Lower leg skin (tissue), 4 donors: ENCODE data around the gene RNF186. TPM values are rescaled to one million over a fixed set of nuclear protein-coding genes. Genes with fewer than 3 reads are reported as not detected.
A peak's percentile ranks its signal among the peaks of the same experiment; 100 is the strongest.
"Not testable (repeated sequence)": the region's sequence is repeated elsewhere in the genome, so short reads cannot be mapped to it uniquely, and the experiment has no call there.

Source experiments
- DNase-seq, 2 donors: peaks; one replicate each; pipeline ENCODE4 v3.0.0-alpha.2; 2019; ENCODE audit warnings: low spot score in 2 of 2
- H3K4me3 ChIP-seq: fragments of 200-600 bp; sonication (generic); 2 replicates; pipeline ENCODE4 v1.5.1; 2017; ENCODE audit warnings: mild to moderate bottlenecking, low read depth; ENCODE audit not compliant: poor library complexity, severe bottlenecking
- POLR2A ChIP-seq, 2 donors: fragments of 450-650 bp; IDR thresholded peaks; one replicate each; pipeline ENCODE4 v1.6.1; 2016 to 2017; ENCODE audit warnings: antibody characterized with exemption in 2 of 2, mild to moderate bottlenecking in 1 of 2, moderate library complexity in 1 of 2
- WGBS, 2 donors: methylation state at CpG; one replicate each; pipeline ENCODE4 v1.1.5; 2018; 5-methylcytosine and 5-hydroxymethylcytosine counted together
- intact Hi-C: fragments of 100-400 bp; cut with DNase I; formaldehyde crosslinking; loops from one replicate; pipeline ENCODE4 v1.15.0; 2023; ENCODE audit warnings: low total_unique reads
- total RNA-seq, 4 donors: library from RNA; depleted of rRNA; stranded (reverse); fragments of >200 nt; gene quantifications; one replicate each; pipeline ENCODE4 v1.1.0, GENCODE V29; 2016
- TF ChIP-seq, protein P1 (sequence below), 3 donors: fragments of 450-650 bp; IDR thresholded peaks; one replicate each; pipeline ENCODE4 v1.5.1; 2016; ENCODE audit warnings: antibody characterized with exemption in 3 of 3, mild to moderate bottlenecking in 3 of 3, moderate library complexity in 2 of 3

RNF186 gene
- total RNA-seq, 4 donors from 2014 or later, result 0.19 TPM; not detected in 3

DNA sequence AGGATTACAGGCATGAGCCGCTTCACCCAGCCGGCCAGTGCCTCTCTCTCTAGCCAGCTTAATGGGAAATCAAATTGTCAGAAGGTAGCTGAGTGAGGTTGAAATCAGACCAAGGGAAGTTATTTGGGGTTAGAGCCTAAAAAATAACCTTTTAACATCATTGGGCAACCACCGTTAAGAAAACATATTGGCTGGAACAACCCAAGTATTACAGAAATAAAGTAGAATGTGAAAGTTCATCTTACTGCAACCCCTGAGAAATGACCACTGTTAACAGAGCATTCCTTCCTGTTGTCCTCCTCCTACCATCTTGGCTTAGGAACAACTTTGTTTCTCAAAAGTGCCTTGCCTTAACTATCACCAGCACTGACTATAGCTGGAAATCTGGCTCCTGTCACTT, 3.2 kb upstream of the RNF186 start:
- H3K4me3 ChIP-seq, result no peak overlapping the region
- no peak for DNase-seq
- intact Hi-C loops, result no loop called here
- whole genome bisulfite sequencing, 2 donors, result 91 to 93% methylated on average over 3 of the region's 3 CpGs
- TF ChIP-seq, protein P1, sequence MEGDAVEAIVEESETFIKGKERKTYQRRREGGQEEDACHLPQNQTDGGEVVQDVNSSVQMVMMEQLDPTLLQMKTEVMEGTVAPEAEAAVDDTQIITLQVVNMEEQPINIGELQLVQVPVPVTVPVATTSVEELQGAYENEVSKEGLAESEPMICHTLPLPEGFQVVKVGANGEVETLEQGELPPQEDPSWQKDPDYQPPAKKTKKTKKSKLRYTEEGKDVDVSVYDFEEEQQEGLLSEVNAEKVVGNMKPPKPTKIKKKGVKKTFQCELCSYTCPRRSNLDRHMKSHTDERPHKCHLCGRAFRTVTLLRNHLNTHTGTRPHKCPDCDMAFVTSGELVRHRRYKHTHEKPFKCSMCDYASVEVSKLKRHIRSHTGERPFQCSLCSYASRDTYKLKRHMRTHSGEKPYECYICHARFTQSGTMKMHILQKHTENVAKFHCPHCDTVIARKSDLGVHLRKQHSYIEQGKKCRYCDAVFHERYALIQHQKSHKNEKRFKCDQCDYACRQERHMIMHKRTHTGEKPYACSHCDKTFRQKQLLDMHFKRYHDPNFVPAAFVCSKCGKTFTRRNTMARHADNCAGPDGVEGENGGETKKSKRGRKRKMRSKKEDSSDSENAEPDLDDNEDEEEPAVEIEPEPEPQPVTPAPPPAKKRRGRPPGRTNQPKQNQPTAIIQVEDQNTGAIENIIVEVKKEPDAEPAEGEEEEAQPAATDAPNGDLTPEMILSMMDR (IDR thresholded peaks at IDR 0.05), result no peak
- no peak for TF ChIP-seq POLR2A (IDR thresholded peaks at IDR 0.05)

DNA sequence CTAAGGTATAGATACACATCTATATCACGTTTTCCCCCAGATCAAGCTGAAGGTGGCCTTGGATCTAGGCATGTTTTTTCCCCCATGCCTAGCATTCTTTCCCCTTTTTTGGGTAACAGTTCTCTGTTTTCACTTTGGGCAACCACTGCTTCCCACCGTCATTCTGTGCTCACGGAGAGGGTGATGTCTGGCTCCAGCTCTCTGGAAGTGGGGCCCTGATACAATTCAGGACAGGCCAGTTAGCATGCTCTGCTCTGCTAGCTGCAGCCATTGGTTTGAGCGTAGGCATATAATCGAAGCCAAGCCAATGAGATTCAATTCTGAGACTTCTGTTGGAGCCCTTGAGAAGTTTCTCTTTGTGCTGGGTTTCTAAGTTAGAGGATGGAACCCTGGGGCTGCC, 2.1 kb upstream of the RNF186 start:
- WGBS, 2 donors, result 77 to 79% methylated on average over 5 of the region's 5 CpGs
- TF ChIP-seq, protein P1 (IDR thresholded peaks at IDR 0.05), result no peak
- TF ChIP-seq POLR2A (IDR thresholded peaks at IDR 0.05), result no peak
- intact Hi-C loops, result no loop called here
- no peak overlapping the region for H3K4me3 ChIP-seq
- DNase-seq, result peak in 1 of 2 donors; percentile 54

DNA sequence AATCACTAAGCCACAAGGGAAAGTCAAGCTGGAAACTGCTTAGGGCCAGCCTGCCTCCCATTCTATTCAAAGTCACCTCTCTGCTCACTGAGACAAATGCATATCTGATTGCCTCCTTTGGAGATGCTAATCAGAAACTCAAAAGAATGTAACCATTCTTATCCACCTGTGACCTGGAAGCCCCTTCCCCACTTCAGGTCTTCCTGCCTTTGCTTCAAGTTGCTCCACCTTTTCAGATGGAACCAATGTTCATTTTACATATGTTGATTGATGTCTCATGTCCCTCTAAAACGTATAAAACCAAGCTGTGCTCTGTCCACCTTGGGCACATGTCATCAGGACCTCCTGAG, 1.6 kb upstream of the RNF186 start:
- DNase-seq, intact Hi-C loops: not testable (repeated sequence)
- WGBS, 2 donors, result 55 to 65% methylated on average over 1 of the region's 1 CpG

DNA sequence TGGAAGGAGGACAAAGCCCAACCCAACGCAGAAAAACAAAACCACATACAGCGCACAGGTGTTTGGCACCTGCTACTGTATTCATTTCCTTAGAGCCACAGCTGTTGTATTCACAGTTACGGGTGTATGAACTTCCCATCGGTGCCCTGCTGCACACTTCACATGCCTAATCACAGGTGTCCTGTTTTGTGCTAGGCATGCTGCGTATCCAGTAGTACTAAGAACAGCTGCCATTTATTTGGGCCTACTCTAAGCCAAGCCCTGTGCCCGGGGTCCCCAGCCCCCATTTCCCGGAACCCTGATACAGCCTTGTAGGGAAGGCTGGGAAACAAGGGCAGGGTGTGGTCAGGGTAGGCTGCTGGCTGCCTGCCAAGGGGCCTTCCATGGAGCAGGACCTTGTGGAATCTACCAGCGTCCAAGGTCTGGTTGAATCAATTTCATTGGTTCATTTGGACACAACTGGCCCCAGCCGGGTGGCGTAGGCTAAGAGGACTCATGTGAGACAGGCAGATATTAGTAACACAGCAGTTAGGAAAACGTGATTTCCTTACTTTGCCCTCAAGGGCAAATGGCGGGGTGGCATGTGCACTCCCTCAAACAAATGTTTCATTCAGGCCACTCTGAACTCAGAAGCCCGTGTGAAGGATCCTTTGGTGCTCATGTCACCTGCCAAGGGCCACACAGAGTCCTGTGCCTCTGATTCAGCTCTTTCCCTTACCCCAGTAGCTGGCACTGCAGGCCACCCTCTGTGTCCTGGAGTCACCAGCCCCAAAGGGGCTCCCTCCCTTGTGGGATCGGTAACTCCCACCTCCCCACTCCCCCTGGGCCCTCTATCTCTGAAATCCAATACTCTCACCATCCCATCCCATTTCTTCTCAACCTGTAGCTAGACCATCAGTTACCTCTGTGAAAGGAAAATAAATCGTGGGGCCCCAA, 986 bp upstream of the RNF186 start:
- TF ChIP-seq, protein P1 (IDR thresholded peaks at IDR 0.05), result no peak
- TF ChIP-seq POLR2A (IDR thresholded peaks at IDR 0.05), result no peak
- 65 to 66% methylated on average over 15 of the region's 15 CpGs for WGBS, 2 donors
- peak in 1 of 2 donors; percentile 83 for DNase-seq

More for the DNA sequence above, 1.6 kb upstream of the RNF186 start:
- H3K4me3 ChIP-seq, result not testable (repeated sequence)

DNA sequence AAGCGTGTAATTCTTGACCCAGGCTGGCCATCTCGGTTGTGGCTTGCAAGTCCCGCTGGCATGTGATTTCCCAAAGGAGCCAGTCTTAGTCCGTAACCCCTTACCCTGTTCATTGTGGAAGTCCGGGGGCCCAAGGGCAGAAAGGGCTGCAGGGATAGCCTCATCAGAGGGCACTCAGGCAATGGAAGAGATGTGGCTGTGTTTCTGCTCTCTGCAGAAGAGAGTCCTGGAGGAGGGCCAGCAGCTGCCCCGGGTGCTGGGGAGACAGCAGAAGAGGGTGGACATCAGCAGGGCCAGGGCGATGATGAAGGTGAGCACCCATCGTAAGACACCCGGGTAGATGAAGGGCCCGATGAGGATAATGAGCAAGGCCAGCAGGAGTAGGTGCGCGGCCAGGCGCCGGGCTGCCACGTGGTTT, 830 bp downstream of the RNF186 start:
- peak in 1 of 2 donors; percentile 59 for DNase-seq
- TF ChIP-seq, protein P1 (IDR thresholded peaks at IDR 0.05), result no peak
- no peak for TF ChIP-seq POLR2A (IDR thresholded peaks at IDR 0.05)
- 87 to 89% methylated on average over 15 of the region's 15 CpGs for WGBS, 2 donors
- intact Hi-C loops, result no loop called here
- no peak overlapping the region for H3K4me3 ChIP-seq

More for the DNA sequence above, 986 bp upstream of the RNF186 start:
- intact Hi-C loops, result no loop called here
- H3K4me3 ChIP-seq, result no peak overlapping the region

DNA sequence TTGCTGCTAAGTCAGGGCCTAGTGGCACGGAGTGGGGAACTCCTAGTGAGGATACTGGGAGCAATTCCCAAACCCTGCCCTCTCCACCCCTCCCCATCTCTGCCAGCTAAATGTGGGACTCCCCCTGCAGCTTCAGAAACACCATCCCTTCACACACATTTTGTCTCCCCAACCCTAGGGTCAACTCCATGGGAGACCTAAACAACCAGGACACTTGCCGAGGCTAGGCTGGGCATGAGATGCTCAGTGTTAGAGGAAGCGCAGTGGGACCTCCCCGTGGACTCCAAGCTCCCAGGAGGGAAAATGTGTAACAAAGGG, 1.5 kb downstream of the RNF186 start:
- DNase-seq, result peak in 1 of 2 donors; percentile 32
- 79 to 92% methylated on average over 4 of the region's 4 CpGs for WGBS, 2 donors
- intact Hi-C loops, result no loop called here
- TF ChIP-seq, protein P1 (IDR thresholded peaks at IDR 0.05), result no peak
- TF ChIP-seq POLR2A (IDR thresholded peaks at IDR 0.05), result no peak
- H3K4me3 ChIP-seq, result no peak overlapping the region
